ENCODE data around the gene TM7SF2.

TM7SF2 gene

DNA sequence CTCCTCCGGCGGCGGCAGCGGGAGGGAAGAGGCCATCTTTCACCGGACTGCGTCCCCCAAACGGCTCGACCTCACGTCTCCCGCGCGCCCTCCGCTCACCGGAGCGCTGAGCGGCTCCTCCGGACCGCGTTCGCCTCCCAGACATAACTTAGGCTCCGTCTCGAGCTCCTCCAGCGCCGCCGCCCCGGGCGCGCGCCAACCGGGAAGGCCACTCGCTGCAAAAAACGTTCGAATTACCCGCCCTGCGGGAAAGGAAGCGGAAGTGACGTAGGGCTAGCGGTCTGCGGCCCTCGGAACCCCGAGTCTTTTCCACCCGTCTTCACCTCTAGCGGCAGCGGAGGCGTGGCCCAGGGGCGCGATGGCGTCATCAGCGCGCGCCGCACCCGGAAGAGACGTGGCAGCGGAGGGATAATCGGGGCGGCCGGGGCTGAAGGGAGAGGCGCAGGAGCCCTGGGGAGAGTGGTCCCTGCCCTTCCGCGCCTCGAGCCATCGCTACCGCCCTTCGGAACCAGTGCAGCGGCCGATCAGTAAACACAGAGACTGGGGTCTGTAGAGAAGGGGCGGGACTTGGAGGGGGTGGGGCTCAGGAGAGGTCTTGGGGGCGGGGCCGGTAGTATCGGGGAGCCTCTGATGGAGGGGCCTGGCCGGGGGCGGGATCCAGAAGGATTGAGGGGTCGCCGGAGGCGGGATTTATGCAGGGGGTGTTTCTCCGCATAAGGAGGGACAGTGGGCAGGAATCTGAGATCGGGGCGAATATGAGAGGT is 27.7 kb upstream of the TM7SF2 start, which contains the start of the genes CDCA5 and ZFPL1:
TSS of gene CDCA5 (minus strand) at position 207 of the 764 bp plus-strand sequence. CDS start at position 145, 62 bp downstream.
TSS of gene ZFPL1 (plus strand) at position 389 of the 764 bp plus-strand sequence. CDS start 477 bp downstream, outside the sequence.
- Mint-ChIP-seq H3K4me3 (peak within 1 kb of the TSS; percentile 98), H3K27me3 (no peaks in the 10 kb centered on the region), H3K4me1 (peaks cover 54% of the 10 kb centered on the region), H3K27ac (peak within 1 kb of the TSS; percentile 97), H3K36me3 (ENCODE audit: low read depth) (peaks cover 53% of the 10 kb centered on the region), H3K9me3 (no peaks in the 10 kb centered on the region)
- DNase-seq (peak; percentile 99), ATAC-seq (peak; percentile 82)

DNA sequence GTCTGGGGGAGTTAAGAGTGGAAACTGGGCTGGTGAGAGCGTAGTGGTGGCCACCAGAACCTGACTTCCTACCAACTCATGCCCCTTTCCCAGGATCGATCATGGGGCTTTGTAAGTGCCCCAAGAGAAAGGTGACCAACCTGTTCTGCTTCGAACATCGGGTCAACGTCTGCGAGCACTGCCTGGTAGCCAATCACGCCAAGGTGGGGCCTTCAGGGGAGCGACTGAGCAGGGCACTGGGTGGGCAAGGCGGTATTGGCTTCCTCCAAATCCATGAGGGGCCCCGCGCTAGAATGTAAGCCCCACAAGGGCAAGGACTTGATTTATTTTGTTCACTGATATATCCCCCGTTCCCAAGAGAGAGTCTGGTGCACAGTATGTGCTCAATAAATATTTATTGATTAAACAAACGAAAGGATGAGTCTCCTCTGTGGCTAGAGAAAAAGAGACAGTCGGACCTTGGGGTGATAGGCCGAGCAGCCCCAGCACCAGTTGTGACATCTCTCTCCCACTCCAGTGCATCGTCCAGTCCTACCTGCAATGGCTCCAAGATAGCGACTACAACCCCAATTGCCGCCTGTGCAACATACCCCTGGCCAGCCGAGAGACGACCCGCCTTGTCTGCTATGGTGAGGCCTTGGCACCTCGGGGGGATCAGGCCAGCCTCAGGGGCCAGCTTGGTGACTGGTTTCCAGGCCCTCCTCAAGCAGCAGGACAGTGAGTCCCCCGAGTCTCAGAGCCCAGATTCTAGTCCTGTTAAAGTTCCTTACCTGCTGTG is 26.9 kb upstream of the TM7SF2 start:
- H3K27ac Mint-ChIP-seq: peak overlapping the region; percentile 97
- peak overlapping the region; percentile 98 for H3K4me3 Mint-ChIP-seq
- H3K4me1 Mint-ChIP-seq: peaks cover 50% of the 10 kb centered on the region
- ATAC-seq (no peak), DNase-seq (no peak)
- no peaks in the 10 kb centered on the region for H3K27me3 Mint-ChIP-seq
- peaks cover 53% of the 10 kb centered on the region for H3K36me3 Mint-ChIP-seq (ENCODE audit: low read depth)
- H3K9me3 Mint-ChIP-seq: no peaks in the 10 kb centered on the region

DNA sequence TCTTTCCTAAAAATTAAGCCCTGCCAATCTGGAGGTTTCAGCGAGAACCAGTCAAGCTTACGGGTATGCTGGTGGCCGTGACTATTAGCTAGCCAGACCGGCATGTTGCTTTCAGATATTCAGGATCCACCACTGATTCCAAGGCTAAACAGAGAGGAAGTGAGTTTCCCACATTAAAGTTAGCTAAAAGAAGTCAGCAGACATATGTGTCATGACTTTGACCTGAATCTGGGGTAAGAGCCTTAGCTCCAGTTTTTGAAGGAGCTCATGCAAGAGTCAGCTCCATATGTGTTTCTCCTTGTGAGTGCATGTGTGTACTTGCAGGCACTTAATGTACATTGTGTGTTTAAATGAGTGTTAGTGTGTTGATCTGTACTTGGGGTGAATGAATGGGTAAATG is 26.2 kb upstream of the TM7SF2 start:
- H3K9me3 Mint-ChIP-seq: no peaks in the 10 kb centered on the region

DNA sequence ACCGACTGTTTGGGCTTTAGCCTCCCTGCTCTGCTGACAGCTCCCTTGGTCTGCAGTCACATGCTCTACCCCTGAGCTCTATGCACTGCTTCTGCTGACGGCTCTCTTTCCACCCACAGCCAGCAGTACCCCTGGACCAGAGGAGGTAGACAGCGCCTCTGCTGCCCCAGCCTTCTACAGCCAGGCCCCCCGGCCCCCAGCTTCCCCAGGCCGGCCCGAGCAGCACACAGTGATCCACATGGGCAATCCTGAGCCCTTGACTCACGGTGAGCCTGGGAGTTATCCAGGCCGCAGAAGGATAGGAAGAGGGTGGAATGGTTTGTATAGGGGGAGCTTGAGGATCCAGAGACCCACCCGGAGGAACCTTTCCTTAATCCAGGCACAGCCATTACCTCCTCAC is 24.9 kb upstream of the TM7SF2 start:
- no peaks in the 10 kb centered on the region for H3K9me3 Mint-ChIP-seq
- peaks cover 34% of the 10 kb centered on the region for H3K4me1 Mint-ChIP-seq
- no peak overlapping the region for H3K4me3 Mint-ChIP-seq
- peaks cover 35% of the 10 kb centered on the region for H3K36me3 Mint-ChIP-seq (ENCODE audit: low read depth)
- H3K27me3 Mint-ChIP-seq: no peaks in the 10 kb centered on the region
- H3K27ac Mint-ChIP-seq: no peak overlapping the region
- ATAC-seq: no peak
- DNase-seq: no peak

More for the DNA sequence above, 26.2 kb upstream of the TM7SF2 start:
- no peak for DNase-seq
- peak overlapping the region; percentile 98 for H3K4me3 Mint-ChIP-seq
- peaks cover 46% of the 10 kb centered on the region for H3K4me1 Mint-ChIP-seq
- peak overlapping the region; percentile 97 for H3K27ac Mint-ChIP-seq
- H3K36me3 Mint-ChIP-seq (ENCODE audit: low read depth): peaks cover 47% of the 10 kb centered on the region
- no peaks in the 10 kb centered on the region for H3K27me3 Mint-ChIP-seq
- no peak for ATAC-seq

DNA sequence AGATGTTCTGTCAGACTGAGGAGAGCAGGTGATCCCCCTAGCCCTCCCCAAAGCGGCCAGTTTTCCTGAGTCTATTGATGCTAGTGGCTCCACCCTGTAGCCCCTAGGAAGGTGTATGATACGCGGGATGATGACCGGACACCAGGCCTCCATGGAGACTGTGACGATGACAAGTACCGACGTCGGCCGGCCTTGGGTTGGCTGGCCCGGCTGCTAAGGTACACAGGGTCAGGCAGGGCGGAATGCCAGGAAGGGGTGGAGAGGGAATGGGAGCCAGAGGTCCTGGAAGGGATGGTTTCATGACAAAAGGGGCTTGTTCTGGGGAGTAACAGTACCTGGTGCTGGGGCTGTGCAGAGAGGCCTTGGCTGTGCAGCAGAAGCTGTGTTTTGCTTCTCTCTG is 24.5 kb upstream of the TM7SF2 start:
- ATAC-seq (no peak), DNase-seq (no peak)
- Mint-ChIP-seq H3K36me3 (ENCODE audit: low read depth) (peaks cover 31% of the 10 kb centered on the region), H3K4me3 (no peak overlapping the region), H3K4me1 (peaks cover 30% of the 10 kb centered on the region), H3K27ac (no peak overlapping the region), H3K27me3 (no peaks in the 10 kb centered on the region), H3K9me3 (no peaks in the 10 kb centered on the region)

DNA sequence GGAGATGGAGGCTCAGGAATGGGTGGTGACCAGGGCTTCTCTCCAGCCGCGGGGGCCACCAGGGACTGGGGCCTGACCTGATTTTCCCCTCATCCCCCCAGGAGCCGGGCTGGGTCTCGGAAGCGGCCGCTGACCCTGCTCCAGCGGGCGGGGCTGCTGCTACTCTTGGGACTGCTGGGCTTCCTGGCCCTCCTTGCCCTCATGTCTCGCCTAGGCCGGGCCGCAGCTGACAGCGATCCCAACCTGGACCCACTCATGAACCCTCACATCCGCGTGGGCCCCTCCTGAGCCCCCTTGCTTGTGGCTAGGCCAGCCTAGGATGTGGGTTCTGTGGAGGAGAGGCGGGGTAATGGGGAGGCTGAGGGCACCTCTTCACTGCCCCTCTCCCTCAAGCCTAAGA is 23.8 kb upstream of the TM7SF2 start:
- no peak for ATAC-seq
- no peak overlapping the region for H3K27ac Mint-ChIP-seq
- peaks cover 25% of the 10 kb centered on the region for H3K4me1 Mint-ChIP-seq
- peaks cover 25% of the 10 kb centered on the region for H3K36me3 Mint-ChIP-seq (ENCODE audit: low read depth)
- H3K9me3 Mint-ChIP-seq: no peaks in the 10 kb centered on the region
- DNase-seq: no peak
- no peak overlapping the region for H3K4me3 Mint-ChIP-seq
- H3K27me3 Mint-ChIP-seq: no peaks in the 10 kb centered on the region

DNA sequence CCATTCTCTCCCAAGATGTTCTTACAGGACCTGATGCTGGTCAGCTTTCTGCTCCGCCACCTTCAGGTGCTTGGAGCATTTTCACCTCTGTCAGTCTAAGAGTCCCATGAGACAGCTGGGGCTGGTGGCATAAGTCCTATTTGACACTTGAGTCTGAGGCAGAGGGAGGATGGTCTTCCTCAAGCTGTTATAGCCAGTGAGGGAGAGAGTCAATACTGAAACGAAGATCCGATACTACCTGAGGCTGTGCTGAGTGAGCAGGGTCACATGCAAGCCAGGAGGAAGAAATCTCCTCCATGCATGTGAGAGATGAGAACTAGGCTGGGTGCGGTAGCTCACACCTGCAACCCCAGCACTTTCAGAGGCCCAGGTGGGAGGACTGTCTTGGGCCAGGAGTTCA is 22.1 kb upstream of the TM7SF2 start:
- Mint-ChIP-seq H3K36me3 (ENCODE audit: low read depth) (peaks cover 13% of the 10 kb centered on the region), H3K4me1 (peaks cover 12% of the 10 kb centered on the region), H3K27ac (no peak overlapping the region), H3K9me3 (no peaks in the 10 kb centered on the region), H3K4me3 (no peak overlapping the region), H3K27me3 (no peaks in the 10 kb centered on the region)
- DNase-seq: no peak
- no peak for ATAC-seq

DNA sequence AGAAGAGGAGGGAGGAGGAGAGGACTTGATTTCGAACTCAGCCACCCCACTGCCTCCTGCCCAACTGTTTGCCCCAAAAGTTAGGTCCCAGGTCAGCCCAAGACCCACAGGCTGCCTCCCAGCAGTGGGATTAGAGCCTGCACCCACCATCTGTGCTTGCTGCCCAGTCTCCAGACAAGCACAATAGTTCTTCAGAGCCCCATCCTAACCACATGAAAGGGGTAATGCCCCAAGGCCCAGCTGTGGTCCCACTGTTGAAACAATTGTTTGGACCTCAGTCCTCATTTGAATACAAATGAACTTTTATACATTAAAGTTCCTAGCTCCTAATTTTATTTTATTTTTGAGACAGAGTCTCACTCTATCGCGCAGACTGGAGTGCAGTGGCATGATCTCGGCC is 21.0 kb upstream of the TM7SF2 start:
- Mint-ChIP-seq H3K27me3 (no peaks in the 10 kb centered on the region), H3K4me3 (no peak overlapping the region), H3K36me3 (ENCODE audit: low read depth) (peaks cover 12% of the 10 kb centered on the region), H3K9me3 (no peaks in the 10 kb centered on the region), H3K4me1 (peaks cover 5% of the 10 kb centered on the region), H3K27ac (no peak overlapping the region)
- DNase-seq (no peak), ATAC-seq (no peak)

DNA sequence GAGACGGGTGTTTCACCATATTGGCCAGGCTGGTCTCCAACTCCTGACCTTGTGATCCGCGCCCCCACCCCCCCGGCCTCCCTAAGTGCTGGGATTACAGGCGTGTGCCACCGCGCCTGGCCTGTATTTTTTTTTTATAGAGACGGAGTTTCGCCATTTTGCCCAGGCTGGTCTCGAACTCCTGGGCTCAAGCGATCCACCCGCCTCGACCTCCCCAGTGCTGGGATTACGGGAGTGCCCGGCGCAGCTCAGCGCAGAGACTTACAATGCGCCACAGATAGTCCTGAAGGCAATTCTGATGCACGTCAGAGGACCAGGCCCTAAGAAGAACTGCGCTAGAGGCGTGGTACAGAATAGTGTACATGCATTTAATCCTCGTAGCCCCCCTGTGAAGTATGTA is 16.2 kb upstream of the TM7SF2 start:
- ATAC-seq (no peak), DNase-seq (no peak)
- Mint-ChIP-seq H3K27me3 (no peaks in the 10 kb centered on the region), H3K27ac (peak overlapping the region; percentile 90), H3K4me3 (peak overlapping the region; percentile 91), H3K36me3 (ENCODE audit: low read depth) (peaks cover 9% of the 10 kb centered on the region), H3K4me1 (peaks cover 16% of the 10 kb centered on the region), H3K9me3 (no peaks in the 10 kb centered on the region)

DNA sequence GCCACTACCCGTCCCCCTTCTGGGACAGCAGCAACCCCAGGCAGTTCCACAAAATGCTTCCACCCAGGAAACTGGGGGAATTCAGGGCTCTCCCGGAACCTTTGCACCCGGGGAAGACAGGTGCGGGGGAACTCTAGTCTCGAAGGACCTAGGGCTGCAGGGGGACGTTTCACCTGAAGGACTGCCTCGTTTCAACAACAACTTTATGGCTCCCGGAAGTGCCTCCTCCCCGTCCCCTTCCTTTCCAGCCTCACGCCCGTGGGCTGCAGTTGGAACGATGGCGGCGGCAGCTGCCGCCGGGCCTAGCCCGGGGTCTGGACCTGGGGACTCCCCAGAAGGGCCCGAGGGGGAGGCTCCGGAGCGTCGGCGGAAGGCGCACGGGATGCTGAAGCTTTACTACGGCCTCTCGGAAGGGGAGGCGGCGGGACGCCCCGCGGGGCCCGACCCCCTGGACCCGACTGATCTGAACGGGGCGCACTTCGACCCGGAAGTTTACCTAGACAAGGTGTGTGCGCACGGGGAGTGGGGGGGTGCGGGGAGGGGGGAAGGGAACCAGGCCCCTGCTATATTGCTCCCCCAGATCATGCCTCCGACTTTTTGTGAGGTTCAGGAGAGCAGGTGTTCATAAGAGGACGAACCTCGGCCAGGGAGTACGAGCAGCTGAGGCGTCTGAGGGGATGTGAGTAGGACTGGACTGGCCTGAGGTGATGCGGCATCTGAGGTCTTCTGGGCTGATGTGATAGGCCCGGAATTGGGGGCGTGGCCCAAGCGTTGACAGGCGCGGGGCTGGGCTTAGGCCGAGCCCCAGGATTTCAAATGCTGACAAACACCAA is 15.5 kb upstream of the TM7SF2 start, which contains the start of gene VPS51:
TSS of gene VPS51 (plus strand) at position 241 of the 833 bp plus-strand sequence. CDS start at position 278, 37 bp downstream.
- Mint-ChIP-seq H3K9me3 (no peaks in the 10 kb centered on the region), H3K36me3 (ENCODE audit: low read depth) (peaks cover 9% of the 10 kb centered on the region), H3K27ac (peak within 1 kb of the TSS; percentile 90), H3K27me3 (no peaks in the 10 kb centered on the region), H3K4me3 (peak within 1 kb of the TSS; percentile 91), H3K4me1 (peaks cover 16% of the 10 kb centered on the region)
- DNase-seq (peak; percentile 85), ATAC-seq (peak; percentile 98)

DNA sequence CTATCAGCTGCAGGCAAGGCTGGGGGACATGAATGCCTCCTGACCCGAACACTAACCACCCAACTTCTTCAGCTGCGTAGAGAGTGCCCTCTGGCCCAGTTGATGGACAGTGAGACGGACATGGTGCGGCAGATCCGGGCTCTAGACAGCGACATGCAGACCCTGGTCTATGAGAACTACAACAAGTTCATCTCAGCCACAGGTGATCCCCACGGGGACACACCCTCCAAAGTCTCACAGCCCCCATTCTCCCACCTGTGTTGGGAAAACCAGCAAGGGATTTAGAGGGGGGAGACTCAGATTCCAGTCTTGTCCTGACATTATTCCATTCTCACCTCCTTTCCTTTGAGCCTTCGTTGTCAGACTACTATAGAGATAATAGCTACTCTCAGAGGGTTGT is 14.7 kb upstream of the TM7SF2 start:
- peaks cover 16% of the 10 kb centered on the region for H3K4me1 Mint-ChIP-seq
- ATAC-seq (no peak), DNase-seq (no peak)
- H3K27me3 Mint-ChIP-seq: no peaks in the 10 kb centered on the region
- peak overlapping the region; percentile 91 for H3K4me3 Mint-ChIP-seq
- no peaks in the 10 kb centered on the region for H3K9me3 Mint-ChIP-seq
- H3K27ac Mint-ChIP-seq: peak overlapping the region; percentile 46
- H3K36me3 Mint-ChIP-seq (ENCODE audit: low read depth): peaks cover 9% of the 10 kb centered on the region

DNA sequence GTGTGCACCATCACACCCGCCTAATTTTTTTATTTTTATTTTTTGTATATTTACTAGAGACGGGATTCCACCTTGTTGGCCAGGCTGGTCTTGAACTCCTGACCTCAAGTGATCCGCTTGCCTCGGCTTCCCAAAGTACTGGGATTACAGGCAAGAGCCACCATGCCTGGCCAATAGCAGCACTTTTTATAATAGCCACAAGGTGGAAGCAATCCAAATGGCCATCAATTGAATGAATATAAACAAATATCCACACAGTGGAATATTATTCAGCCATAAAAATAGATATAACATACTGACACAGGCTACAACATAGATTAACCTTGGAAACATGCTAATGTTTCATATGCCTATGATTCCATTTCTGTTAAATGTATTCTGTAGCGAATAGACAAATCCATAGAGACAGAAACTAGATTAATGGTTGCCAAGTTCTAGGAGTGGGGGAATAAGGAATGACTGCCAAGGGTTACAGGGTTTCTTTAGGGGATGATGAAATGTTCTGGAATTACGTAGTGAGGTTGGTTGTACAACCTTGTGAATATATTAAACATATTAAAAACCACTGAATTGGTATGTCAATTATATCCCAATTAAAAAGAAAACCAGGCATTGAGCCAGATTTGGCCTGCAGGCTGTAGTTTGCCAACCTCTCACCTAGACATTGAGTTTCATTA is 10.9 kb upstream of the TM7SF2 start:
- Mint-ChIP-seq H3K36me3 (ENCODE audit: low read depth) (peaks cover 14% of the 10 kb centered on the region), H3K27me3 (no peaks in the 10 kb centered on the region), H3K9me3 (no peaks in the 10 kb centered on the region), H3K27ac (no peak overlapping the region), H3K4me1 (peaks cover 12% of the 10 kb centered on the region), H3K4me3 (no peak overlapping the region)
- no peak for DNase-seq
- no peak for ATAC-seq

DNA sequence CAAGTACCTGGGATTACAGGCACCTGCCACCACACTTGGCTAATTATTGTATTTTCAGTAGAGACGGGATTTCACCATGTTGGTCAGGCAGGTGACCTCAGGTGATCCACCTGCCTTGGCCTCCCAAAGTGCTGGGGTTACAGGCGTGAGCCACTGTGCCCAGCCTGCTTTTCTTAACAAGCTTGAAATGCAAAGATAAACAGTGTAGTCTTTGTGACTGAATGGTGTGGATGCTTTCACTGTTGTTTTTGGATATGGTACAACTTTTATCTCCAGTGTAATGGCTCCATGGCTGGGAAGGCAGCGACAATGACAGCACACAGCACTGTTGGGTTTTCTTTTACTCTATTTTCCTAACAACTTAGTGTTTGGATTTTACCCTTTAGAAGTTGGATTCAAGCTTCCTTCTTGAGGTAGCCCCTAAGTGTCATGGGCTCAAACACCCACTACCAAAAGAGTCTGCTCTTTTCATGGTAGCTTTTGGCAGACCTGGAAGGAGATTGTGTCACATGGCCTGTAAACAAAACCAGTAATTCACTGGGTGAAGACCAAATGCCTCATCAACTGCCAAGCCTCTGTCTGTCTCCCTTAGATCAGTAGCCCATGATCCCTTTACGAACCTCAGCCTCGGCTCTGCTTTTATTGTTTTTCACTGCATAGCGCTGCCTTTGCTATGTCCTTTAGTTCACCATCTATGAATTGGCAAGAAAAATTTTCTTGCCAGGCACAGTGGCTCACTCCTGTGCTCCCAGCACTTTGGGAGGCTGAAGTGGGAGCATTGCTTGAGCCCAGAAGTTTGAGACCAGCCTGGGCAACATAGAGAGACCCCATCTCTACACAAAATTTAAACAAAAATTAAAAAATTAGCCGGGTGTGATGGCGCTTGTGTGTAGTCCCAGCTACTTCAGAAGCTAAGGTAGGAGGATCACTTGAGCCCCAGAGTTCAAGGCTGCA is 9.3 kb upstream of the TM7SF2 start:
- DNase-seq: no peak
- ATAC-seq: no peak
- Mint-ChIP-seq H3K36me3 (ENCODE audit: low read depth) (peaks cover 21% of the 10 kb centered on the region), H3K27ac (no peak overlapping the region), H3K4me3 (no peak overlapping the region), H3K9me3 (no peaks in the 10 kb centered on the region), H3K4me1 (peaks cover 4% of the 10 kb centered on the region), H3K27me3 (no peaks in the 10 kb centered on the region)
